Measurements from ENCODE around the gene OSBPL5.

DNA sequence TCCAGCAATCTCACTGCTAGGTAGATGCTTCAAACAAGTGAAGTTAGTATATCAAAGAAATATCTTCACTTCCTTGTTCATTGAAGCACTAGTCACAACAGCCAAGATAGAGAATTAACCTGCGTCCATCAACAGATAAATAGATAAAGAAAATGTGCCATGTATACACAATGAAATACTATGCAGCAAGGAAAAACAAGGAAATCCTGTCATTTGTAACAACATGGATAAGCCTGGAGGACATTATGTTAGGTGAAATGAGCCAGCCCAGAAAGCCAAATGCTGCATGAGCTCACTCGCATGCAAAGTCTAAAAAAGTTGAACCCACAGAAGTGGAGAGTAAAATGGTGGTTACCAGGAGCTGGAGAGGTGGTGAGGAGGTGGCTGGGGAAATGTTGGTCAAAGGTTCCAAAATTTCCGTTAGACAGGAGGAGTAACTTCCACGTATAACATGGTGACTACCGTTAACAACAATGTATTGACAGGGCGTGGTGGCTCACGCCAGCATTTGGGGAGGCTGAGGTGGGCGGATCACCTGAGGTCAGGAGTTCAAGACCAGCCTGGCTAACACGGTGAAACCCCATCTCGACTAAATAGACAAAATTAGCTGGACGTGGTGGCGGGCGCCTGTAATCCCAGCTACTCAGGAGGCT, 84.3 kb downstream of the OSBPL5 start:
- TF ChIP-seq CTCF (IDR thresholded peaks at IDR 0.05; ENCODE audit: low read depth, low read length, poor library complexity, severe bottlenecking) (no peak), EZH2phosphoT487 (IDR thresholded peaks at IDR 0.05; ENCODE audit: borderline replicate concordance, low read length) (no peak)
